NCI-H2196 treated with DMSO at 0.1 percent for 48 hours (cell line): Measurements from ENCODE around the gene ANKRD22.

Experiments
- DNase-seq: peaks from one replicate; lab custom pipeline; 2025; ENCODE audit not compliant: unreplicated experiment; lab: John Stamatoyannopoulos, UW

The ANKRD22 gene

GRCh38 chr10:88802523-88803285 lies 48.9 kb downstream of the ANKRD22 start, which contains the start of gene LIPM:
Gene LIPM (plus strand): TSS chr10:88802730. CDS start chr10:88802897, 167 bp downstream.
- DNase-seq: no peak

GRCh38 chr10:88800152-88801125 lies 51.2 kb downstream of the ANKRD22 start:
- DNase-seq: no peak

GRCh38 chr10:88794731-88795130 lies 56.9 kb downstream of the ANKRD22 start:
- no peak for DNase-seq

- DNase-seq: no peak
Observed at GRCh38 chr10:88793712-88794299, 57.8 kb downstream of the ANKRD22 start.

- DNase-seq: no peak
Observed at GRCh38 chr10:88792661-88793060, 59.0 kb downstream of the ANKRD22 start.

- DNase-seq: no peak
Observed at GRCh38 chr10:88791924-88792323, 59.7 kb downstream of the ANKRD22 start.

GRCh38 chr10:88788924-88789323 lies 62.7 kb downstream of the ANKRD22 start:
- DNase-seq: no peak

GRCh38 chr10:88787463-88787862 lies 64.2 kb downstream of the ANKRD22 start:
- no peak for DNase-seq

- DNase-seq: no peak
Observed at GRCh38 chr10:88786032-88786770, 65.4 kb downstream of the ANKRD22 start.

GRCh38 chr10:88783724-88784123 lies 67.9 kb downstream of the ANKRD22 start:
- DNase-seq: no peak

GRCh38 chr10:88782222-88782621 lies 69.4 kb downstream of the ANKRD22 start:
- DNase-seq: no peak

- no peak for DNase-seq
Observed at GRCh38 chr10:88781206-88781605, 70.4 kb downstream of the ANKRD22 start.
